ENCODE data around the gene NKX1-1.

DNA sequence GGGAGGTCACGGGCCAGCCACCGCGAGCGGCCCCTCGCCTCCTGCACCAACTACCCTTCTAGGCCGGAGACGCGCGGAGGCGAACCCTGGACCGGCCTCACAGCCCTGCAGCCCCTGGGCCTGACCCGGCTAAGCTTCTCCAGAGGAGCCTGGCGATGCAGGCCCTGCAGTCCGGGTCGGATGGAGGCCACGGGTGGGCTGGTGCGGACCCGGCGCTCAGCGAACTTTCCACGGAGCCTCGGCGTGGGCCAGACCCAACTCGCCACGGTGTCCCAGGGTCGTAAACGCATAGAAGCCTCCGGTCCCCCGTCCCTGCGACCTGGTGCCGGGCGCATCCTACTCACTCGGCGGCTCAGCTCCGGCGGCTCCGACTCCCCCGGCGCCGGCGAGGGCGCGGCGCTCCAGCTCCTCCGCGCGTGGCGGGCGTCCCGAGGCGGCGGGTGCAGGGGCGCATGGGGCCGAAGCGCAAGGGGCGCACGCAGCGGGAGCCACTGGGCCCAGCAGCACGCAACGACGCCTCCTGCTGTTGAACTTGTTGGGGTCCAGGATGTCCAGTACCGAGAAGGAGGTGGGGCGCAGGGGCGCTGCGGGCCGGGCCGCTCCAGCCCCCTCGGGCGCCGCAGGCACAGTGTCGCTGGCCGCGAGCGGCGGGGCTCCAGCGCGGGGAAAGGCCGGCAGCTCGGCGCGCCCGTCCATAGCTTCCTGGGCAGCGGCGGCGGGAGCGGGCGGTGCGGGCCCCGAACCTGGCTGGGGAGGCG, 427 bp downstream of the NKX1-1 start:
- TF ChIP-seq, protein P1, sequence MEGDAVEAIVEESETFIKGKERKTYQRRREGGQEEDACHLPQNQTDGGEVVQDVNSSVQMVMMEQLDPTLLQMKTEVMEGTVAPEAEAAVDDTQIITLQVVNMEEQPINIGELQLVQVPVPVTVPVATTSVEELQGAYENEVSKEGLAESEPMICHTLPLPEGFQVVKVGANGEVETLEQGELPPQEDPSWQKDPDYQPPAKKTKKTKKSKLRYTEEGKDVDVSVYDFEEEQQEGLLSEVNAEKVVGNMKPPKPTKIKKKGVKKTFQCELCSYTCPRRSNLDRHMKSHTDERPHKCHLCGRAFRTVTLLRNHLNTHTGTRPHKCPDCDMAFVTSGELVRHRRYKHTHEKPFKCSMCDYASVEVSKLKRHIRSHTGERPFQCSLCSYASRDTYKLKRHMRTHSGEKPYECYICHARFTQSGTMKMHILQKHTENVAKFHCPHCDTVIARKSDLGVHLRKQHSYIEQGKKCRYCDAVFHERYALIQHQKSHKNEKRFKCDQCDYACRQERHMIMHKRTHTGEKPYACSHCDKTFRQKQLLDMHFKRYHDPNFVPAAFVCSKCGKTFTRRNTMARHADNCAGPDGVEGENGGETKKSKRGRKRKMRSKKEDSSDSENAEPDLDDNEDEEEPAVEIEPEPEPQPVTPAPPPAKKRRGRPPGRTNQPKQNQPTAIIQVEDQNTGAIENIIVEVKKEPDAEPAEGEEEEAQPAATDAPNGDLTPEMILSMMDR (IDR thresholded peaks at IDR 0.05) = no peak
- TF ChIP-seq POLR2A (IDR thresholded peaks at IDR 0.05) = no peak
- TF ChIP-seq POLR2AphosphoS5 (IDR thresholded peaks at IDR 0.05) = no peak
- TF ChIP-seq EP300 (IDR thresholded peaks at IDR 0.05) = no peak
